Activated B cell treated with CpG ODN at 0.5 μM for 24 hours (primary cell): ENCODE measurements around the gene FADS6. TPM values are rescaled to one million over a fixed set of nuclear protein-coding genes. Genes with fewer than 3 reads are reported as not detected.

Source experiments
- ATAC-seq: fragments of 200-7000 bp; cut with Tn5 transposase; one replicate; pipeline ENCODE4 v1.10.0; 2021; ENCODE audit warnings: low read depth, mild to moderate bottlenecking, moderate library complexity
- CTCF ChIA-PET: fragments of 350-600 bp; sonication (Branson Sonifier 250); formaldehyde crosslinking; loops from one replicate; lab custom pipeline; 2021; ENCODE audit warnings: antibody characterized with exemption; lab: Charles Lee
- POLR2A ChIA-PET: fragments of 350-600 bp; sonication (Branson Sonifier 250); formaldehyde crosslinking; loops from one replicate; lab custom pipeline; 2021; ENCODE audit warnings: antibody characterized with exemption; lab: Charles Lee
- DNase-seq: peaks from one replicate; pipeline ENCODE4 v3.0.0; 2022
- H3K27ac Mint-ChIP-seq: one replicate; pipeline ENCODE4 v1.8.0; 2020; ENCODE audit warnings: mixed read lengths
- H3K27me3 Mint-ChIP-seq: one replicate; pipeline ENCODE4 v1.8.0; 2021; ENCODE audit warnings: mixed read lengths
- H3K36me3 Mint-ChIP-seq: one replicate; pipeline ENCODE4 v1.8.0; 2021; ENCODE audit warnings: low read depth, mixed read lengths
- H3K4me1 Mint-ChIP-seq: one replicate; pipeline ENCODE4 v1.8.0; 2021; ENCODE audit warnings: mixed read lengths
- H3K4me3 Mint-ChIP-seq: one replicate; pipeline ENCODE4 v1.8.0; 2020; ENCODE audit warnings: mild to moderate bottlenecking, mixed read lengths
- H3K9me3 Mint-ChIP-seq: one replicate; pipeline ENCODE4 v1.8.0; 2020; ENCODE audit warnings: mixed read lengths
- CTCF ChIP-seq: fragments of 200-600 bp; IDR thresholded peaks from one replicate; pipeline ENCODE4 v1.8.0; 2022; ENCODE audit warnings: antibody characterized with exemption, mild to moderate bottlenecking
- intact Hi-C: fragments of 100-400 bp; cut with micrococcal nuclease; formaldehyde crosslinking; loops from one replicate; pipeline ENCODE4 v1.15.1; 2024
- total RNA-seq: library from RNA; stranded (reverse); gene quantifications from 2 replicates; pipeline ENCODE4 v1.2.3, GENCODE V29; 2022

FADS6 gene
- total RNA-seq, 1 donor from 2014 or later: not detected

- Mint-ChIP-seq H3K27me3 (no peaks in the 10 kb centered on the region), H3K4me1 (peaks cover 22% of the 10 kb centered on the region), H3K4me3 (peak overlapping the region; percentile 94), H3K36me3 (no peaks in the 10 kb centered on the region), H3K9me3 (no peaks in the 10 kb centered on the region), H3K27ac (peak overlapping the region; percentile 94)
- ATAC-seq: no peak
- TF ChIP-seq CTCF: no peak
- DNase-seq: no peak
- POLR2A ChIA-PET: interaction anchor here (0.6 to 2.1 kb wide), 16 partner anchors 12 to 415 kb away, joined by 3 to 28 read pairs (median 7); partner anchors contain the start of genes KCTD2, MIF4GD, MRPL58 and NAT9
- intact Hi-C loops: loop anchor here (1.0 to 5.0 kb wide), 6 partner anchors 126 to 662 kb away; partner anchors contain the start of genes ATP5PD, KCTD2, LLGL2 and NHERF1
- CTCF ChIA-PET: interaction anchor here (1.0 to 1.6 kb wide), 2 partner anchors 9 to 103 kb away, joined by 4 to 5 read pairs; no protein-coding TSS in a partner anchor
Measured at GRCh38 chr17:74873874-74874614, 19.4 kb downstream of the FADS6 start.

DNA sequence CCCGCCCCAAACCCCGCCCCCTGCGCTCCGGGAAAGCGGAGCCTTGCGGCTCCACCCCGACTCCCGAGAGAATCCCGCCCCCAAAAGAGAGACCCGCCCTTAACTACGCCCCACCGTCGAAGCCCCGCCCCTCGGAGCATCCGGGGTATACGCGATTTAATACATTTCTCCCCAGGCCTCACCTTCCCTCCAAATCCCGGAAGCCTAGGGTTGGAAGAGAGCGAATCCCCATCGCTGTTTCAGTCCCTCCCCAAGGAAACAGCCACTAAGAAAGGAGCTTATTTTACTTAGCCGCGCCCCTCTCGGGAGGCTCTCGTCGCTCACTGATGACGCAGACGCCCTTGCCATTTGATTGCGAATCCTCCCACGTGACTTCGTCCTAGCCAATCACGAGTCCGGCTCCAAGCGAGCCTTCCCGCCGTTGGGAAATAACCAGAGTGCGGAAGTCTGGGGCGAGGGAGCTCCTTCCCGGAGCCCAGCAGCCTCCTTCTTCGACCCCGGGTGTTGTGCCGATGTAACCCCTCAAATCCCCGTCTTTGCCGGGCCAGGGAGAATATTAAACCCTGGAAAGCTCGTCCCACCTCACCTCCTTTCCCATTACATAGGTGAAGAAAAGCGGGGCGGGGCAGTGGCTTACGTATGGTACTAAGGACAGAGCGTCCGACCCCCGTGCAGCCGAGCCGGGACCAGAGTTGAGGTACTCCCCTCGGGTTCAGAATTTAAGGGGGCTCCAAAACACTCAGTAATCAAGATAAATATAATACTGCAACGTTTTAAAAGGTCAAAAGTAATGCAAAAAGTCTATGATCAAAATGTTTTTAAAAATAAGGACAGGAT is 20.2 kb downstream of the FADS6 start:
- CTCF ChIA-PET: interaction anchor here (0.9 to 2.1 kb wide), 7 partner anchors 8 to 216 kb away, joined by 3 to 8 read pairs (median 4); no protein-coding TSS in a partner anchor
- H3K9me3 Mint-ChIP-seq: no peaks in the 10 kb centered on the region
- ATAC-seq: peak; percentile 93

DNA sequence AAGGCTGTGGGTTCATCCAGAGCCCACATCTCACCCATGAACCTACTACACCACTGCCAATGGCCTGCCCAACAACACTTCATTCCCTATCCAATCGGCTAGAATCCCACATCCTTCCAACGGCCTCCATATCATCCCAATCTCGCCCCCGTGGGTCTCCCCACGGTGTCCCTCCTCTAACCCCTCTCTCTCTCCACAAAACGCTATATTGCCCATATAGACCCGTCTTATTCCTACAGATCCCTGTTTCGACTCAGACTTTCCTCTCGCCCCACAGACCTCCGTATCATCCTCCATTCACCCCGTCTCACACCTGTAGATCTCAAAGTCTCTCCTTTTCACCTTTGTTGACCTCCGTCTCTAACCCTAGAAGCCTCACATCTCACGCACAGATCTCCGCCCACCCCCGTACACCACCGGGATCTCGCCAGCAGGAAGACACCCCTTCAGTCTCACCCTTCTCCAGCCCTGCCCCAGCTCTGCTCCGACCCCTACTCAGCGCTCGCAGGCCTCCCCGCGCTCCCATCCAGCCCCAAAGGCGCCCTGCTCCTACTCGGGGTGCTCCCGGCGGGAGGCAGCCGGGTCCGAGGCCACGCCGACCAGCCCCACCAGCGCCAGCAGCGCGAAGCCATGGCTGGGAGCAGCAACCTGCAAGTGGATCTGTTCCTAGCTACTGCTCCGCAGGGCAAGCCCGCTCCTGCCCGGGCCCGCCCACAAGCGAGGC is 21.0 kb downstream of the FADS6 start, which contains the start of gene FDXR:
TSS of gene FDXR (minus strand) at position 682 of the 724 bp plus-strand sequence. CDS start at position 632, 50 bp downstream.
- intact Hi-C loops: loop anchor here (1.0 to 5.0 kb wide), 6 partner anchors 124 to 660 kb away; partner anchors contain the start of genes ATP5PD, KCTD2, LLGL2 and NHERF1

More for the DNA sequence above, 20.2 kb downstream of the FADS6 start:
- Mint-ChIP-seq H3K27me3 (no peaks in the 10 kb centered on the region), H3K4me1 (peaks cover 22% of the 10 kb centered on the region), H3K36me3 (no peaks in the 10 kb centered on the region), H3K27ac (peak overlapping the region; percentile 94), H3K4me3 (peak overlapping the region; percentile 94)
- POLR2A ChIA-PET: interaction anchor here (0.6 to 2.1 kb wide), 27 partner anchors 11 to 1638 kb away, joined by 3 to 28 read pairs (median 5); partner anchors contain the start of genes KCTD2, MIF4GD, MRPL58 and NAT9
- intact Hi-C loops: loop anchor here (1.0 to 5.0 kb wide), 6 partner anchors 125 to 661 kb away; partner anchors contain the start of genes ATP5PD, KCTD2, LLGL2 and NHERF1
- peak; percentile 94 for DNase-seq
- no peak for TF ChIP-seq CTCF

More for the DNA sequence above, 21.0 kb downstream of the FADS6 start, which contains the start of gene FDXR:
- DNase-seq (no peak), ATAC-seq (peak; percentile 0)
- Mint-ChIP-seq H3K27ac (peak within 1 kb of the TSS; percentile 94), H3K9me3 (no peaks in the 10 kb centered on the region), H3K4me1 (peaks cover 22% of the 10 kb centered on the region), H3K4me3 (peak within 1 kb of the TSS; percentile 94), H3K36me3 (no peaks in the 10 kb centered on the region), H3K27me3 (no peaks in the 10 kb centered on the region)
- no peak for TF ChIP-seq CTCF
- ChIA-PET CTCF (interaction anchor here (0.9 to 2.1 kb wide), 7 partner anchors 7 to 215 kb away, joined by 3 to 8 read pairs (median 4); no protein-coding TSS in a partner anchor), POLR2A (interaction anchor here (0.7 to 2.1 kb wide), 22 partner anchors 10 to 1033 kb away, joined by 3 to 28 read pairs (median 5); partner anchors contain the start of genes KCTD2, MRPL58, NAT9 and NT5C)
